Activated CD8-positive, alpha-beta memory T cell treated with anti-CD3 and anti-CD28 coated beads for 24 hours (primary cell): ENCODE results near the gene HOXD1.
A peak's percentile ranks its signal among the peaks of the same experiment; 100 is the strongest.

Source experiments
- DNase-seq: peaks from one replicate; pipeline ENCODE4 v3.0.0-alpha.2; 2020

The HOXD1 gene

GRCh38 chr2:176187899-176188773, at the start of gene HOXD1:
TSS of gene HOXD1 (plus strand) at chr2:176188668. CDS start at chr2:176188802, 134 bp downstream.
- no peak for DNase-seq

DNA sequence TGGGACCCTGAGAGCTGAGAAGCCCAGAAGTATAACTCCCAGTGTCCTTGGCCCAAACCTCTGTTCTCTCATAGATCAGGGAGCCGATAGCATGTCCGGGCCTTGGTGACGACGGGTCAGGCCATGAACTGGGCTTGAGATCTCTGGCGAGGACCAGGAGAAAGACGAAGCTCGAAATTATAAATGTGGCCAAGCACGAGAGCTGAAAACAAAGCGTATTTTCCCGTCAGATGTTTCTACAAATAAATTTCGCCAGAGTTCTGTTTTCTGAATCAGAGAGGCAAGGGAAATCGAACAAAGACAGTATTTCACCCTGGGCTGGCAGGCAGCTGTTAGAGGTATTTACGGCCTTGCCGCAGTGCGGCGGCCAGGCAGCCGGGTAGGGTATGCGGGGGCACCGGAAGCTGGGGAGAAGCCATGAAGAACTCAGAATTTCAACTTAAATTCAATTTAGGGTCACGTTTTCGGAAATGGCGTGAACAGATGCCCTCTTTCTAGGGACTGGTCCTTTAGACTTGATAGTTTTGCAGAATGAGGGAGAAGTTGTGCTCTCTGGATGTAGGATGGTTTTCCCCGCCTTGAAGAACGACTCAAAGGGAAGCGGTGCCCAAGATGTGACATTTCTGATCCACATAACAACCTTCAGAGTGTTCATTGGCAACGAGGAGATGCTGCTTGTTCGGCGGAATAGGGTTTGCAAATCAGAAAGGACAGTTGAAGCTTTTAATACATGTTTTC, 49.4 kb upstream of the HOXD1 start:
- DNase-seq: no peak

DNA sequence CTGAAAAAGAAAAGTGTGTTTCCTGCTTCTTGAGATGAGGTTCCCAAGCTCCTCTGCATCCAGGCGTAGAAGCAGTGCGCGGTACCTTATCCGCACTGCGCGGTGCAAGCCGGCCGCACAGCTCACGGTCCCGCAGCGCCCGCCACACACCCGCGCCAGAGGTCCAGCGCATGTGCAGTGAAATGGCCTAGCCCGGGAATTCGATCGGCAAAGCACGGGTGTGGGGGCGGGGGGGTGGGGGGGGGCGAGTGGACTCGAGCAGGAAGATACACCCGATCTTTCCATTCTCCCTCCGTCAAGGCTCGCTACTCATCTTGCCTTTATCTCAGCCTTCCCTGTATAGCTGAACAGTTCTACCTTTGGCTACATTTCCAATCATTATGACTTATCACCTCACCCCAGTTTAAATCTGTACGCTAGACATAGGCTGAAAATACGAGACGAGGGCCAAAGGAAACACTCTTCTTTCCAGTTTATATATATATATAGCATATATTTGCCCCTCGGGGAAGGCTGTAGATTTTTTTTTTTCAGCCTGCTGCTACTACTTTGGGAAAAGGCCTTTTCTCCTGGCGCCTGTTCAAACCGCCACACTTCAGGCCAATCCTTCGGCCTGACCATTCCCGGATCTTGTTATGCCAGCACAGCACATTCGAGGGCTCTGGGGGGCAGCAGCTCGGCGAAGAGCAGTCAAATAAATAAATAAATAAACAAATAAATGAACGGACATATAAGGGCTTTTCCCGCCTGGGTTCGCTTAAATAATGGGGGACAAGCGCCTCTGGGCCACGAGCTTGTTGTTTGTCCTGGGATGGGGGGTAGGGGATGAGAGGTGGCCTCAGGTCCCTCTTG, 48.6 kb upstream of the HOXD1 start:
- no peak for DNase-seq

DNA sequence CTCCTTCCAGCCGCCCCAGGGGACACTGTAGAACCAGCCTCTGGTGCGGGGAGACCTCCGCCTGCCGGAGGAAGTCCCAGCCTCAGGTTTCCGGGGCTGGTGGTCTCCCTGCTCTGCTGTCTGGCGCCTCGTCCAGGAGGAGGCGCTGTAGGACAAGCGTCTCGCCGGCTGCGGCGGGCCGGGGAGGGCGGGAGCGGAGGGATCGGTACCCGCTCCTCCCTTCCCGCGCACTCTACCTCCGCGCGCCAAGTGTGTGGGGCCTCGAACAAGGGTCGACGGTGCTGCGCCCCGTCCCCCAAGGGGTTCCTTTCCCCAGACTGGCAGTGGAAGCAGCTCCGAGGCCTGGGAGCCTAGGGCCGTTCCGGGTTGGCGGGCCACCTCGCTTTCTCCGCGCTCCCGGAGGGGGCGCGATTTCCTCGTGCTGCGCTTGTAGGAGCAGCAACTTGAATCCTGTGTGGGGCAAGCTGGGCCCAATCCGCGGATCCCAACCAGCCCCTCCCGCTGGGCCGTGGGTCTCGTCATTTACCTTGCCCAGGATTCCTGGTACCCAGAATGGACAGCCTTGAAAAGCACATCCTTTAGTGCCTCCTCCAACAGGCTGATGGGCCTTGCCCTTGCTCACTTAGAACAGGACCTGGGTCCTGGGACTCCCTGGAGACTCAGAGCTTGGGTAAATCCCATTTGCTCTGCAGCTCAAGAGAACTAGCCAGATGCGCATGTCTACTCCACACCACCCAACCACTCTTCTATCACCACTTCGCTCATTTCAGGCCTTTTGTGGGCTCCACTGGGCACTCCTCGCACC, 47.8 kb upstream of the HOXD1 start:
- peak; percentile 89 for DNase-seq

DNA sequence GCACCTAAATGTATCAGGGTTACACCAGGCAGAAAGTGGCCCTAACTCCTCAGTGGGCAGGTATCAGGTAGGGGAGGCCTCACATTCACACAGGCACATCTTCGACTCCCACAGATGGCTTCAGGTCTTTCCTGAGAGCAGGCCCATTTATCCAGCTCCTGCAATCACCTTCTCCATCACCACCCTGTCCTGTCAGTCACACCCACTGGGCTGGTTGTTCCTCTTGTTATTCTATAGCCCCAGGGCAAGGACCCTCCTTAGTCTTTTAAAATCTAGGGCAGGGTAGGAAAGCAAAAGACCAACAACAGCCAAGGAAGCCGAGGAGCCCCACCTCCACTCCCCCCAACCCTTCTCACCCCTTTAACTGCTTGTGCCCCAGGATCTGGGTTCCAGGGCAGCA, 46.2 kb upstream of the HOXD1 start:
- DNase-seq: peak; percentile 43

- no peak for DNase-seq
Observed at GRCh38 chr2:176145085-176145969, 43.1 kb upstream of the HOXD1 start.

GRCh38 chr2:176146101-176146500, 42.4 kb upstream of the HOXD1 start:
- no peak for DNase-seq

- DNase-seq: no peak
Observed at GRCh38 chr2:176146645-176147044, 41.8 kb upstream of the HOXD1 start.

- DNase-seq: peak; percentile 46
Observed at GRCh38 chr2:176147210-176147799, 41.2 kb upstream of the HOXD1 start.

- peak; percentile 50 for DNase-seq
Observed at GRCh38 chr2:176147800-176148496, 40.5 kb upstream of the HOXD1 start.

DNA sequence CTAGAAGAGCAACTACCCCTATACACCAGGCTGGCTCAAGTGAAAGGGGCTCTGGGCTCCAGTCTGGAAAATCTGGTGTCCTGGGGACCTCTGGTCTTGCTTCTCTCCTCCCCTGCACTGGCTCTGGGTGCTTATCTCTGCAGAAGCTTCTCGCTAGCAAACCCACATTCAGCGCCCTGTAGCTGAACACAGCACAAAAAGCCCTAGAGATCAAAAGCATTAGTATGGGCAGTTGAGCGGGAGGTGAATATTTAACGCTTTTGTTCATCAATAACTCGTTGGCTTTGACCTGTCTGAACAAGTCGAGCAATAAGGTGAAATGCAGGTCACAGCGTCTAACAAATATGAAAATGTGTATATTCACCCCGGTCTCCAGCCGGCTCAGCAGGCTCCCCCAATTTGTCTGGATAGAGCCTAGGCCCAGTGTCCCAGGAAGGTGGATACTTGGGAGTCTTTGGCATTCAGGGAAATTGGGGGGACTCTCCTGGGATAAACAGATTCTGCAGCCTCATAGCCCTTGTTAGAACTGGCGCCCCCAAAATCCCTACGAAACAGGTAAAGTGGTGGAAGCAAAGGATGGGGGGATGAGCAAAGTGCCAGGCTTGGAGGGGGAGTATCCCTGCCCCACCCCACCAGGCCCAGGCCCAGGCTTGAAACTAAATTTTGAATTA, 39.6 kb upstream of the HOXD1 start:
- no peak for DNase-seq

- no peak for DNase-seq
Observed at GRCh38 chr2:176149481-176149938, 39.0 kb upstream of the HOXD1 start.

- no peak for DNase-seq
Observed at GRCh38 chr2:176149939-176150583, 38.4 kb upstream of the HOXD1 start.

DNA sequence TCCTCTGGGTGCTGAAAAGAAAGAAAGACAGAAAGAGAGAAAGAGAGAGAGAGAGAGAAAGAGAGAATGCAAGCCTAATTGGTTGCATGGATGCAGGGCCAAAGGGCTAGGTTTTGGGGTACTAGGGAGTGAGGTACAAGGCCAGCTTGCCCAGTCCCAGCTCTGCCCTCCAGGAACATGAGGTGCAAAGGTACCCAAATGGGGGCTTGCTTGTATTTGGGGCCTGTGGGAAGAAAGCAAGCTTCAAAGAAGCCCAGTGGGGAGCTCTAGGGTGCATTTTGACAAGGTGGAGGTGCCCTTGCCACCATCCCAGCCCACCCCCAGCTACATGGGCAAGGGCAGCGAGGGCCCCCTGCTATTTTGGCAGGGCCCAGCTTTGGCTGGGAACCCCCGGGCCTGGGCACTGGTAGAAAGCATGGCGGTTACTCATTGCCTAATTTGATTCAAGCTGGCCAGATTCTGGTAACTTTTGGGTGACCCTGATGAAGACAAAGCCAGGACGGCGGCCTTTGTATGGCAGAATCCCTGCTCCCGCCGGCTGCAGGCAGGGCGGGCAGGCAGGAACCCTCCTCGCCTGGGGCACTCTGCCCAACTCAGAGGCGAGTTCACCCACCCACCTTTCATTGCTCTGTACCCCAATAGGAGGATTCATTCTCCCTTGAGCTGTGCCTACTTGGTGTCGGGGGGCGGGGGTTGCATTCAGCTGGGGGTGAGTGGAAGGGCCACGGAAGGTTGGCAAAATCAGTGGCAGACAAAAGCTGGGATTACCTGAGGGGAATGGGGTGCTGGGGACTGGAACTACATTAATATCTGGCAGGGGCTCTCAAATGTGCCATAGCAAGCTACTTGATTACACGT, 37.7 kb upstream of the HOXD1 start:
- no peak for DNase-seq

- no peak for DNase-seq
Observed at GRCh38 chr2:176151442-176152287, 36.8 kb upstream of the HOXD1 start, which contains the start of gene HOXD4. TSS of gene HOXD4 (plus strand) at chr2:176151550. CDS start at chr2:176151634, 84 bp downstream.

DNA sequence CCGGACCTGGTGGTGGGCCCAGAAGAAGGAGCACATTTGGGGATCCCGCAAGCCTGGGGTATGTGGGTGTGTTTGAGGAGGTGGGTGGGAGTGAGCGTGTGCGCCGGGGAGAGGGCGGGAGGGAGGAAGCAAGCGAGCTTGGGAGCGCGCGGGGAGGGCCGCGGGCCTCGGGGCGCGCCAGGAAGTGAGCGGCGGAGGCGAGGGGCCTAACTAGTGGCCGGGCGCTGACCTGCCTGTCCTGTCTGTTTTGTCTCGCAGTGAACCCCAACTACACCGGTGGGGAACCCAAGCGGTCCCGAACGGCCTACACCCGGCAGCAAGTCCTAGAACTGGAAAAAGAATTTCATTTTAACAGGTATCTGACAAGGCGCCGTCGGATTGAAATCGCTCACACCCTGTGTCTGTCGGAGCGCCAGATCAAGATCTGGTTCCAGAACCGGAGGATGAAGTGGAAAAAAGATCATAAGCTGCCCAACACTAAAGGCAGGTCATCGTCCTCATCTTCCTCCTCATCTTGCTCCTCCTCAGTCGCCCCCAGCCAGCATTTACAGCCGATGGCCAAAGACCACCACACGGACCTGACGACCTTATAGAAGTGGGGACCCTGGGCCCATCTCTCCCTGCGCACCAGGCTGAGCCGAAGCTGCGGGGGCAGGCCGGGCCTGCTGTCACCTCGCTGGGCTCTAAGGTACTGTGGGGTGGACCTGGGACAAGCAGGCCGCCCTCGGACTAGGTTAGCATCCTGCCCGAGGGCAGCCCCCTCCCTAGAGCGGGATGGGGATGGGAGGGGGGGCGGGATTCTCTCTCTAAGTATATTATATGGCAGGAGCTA, 35.9 kb upstream of the HOXD1 start:
- DNase-seq: no peak
